MM.1S (cell line): ENCODE data around the gene SNX20.

Experiments
- EZH2 ChIP-seq: fragments of 300-600 bp; sonication (generic); optimal IDR thresholded peaks from 2 replicates; pipeline ENCODE3; 2017; ENCODE audit warnings: low read depth, mild to moderate bottlenecking, antibody characterized with exemption, low read length, mixed read lengths
- EZH2phosphoT487 ChIP-seq: fragments of 300-600 bp; sonication (generic); IDR thresholded peaks from 2 replicates; pipeline ENCODE4 v1.6.1; 2018; ENCODE audit warnings: antibody characterized with exemption, low read length
- TF ChIP-seq, protein P1 (sequence below): fragments of 300-600 bp; sonication (generic); IDR thresholded peaks from 2 replicates; pipeline ENCODE4 v1.5.1; 2016; ENCODE audit warnings: antibody characterized with exemption, low read length, mixed read lengths

DNA sequence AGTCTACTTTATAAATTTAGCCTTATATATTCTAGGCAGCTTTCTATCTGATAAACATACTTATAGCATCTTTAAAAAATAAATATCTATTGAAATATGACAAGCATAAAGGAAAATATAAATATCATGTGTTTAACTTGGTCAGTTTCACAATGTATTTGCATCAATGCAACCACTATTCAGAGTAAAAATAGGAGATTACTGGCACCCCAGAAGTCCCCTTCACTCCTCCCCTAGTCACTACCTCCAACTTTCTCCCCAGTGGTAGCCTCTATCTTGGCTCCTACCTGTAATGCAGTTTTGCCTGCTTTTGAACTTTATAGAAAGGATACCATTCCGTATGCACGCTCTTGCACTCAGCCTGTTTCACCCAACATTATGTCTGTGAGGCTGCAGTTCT is 9.1 kb upstream of the SNX20 start:
- TF ChIP-seq, protein P1, sequence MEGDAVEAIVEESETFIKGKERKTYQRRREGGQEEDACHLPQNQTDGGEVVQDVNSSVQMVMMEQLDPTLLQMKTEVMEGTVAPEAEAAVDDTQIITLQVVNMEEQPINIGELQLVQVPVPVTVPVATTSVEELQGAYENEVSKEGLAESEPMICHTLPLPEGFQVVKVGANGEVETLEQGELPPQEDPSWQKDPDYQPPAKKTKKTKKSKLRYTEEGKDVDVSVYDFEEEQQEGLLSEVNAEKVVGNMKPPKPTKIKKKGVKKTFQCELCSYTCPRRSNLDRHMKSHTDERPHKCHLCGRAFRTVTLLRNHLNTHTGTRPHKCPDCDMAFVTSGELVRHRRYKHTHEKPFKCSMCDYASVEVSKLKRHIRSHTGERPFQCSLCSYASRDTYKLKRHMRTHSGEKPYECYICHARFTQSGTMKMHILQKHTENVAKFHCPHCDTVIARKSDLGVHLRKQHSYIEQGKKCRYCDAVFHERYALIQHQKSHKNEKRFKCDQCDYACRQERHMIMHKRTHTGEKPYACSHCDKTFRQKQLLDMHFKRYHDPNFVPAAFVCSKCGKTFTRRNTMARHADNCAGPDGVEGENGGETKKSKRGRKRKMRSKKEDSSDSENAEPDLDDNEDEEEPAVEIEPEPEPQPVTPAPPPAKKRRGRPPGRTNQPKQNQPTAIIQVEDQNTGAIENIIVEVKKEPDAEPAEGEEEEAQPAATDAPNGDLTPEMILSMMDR, result no peak
- TF ChIP-seq EZH2, result no peak
- TF ChIP-seq EZH2phosphoT487, result no peak
